ENCODE data around the gene SKAP2. TPM values are rescaled to one million over a fixed set of nuclear protein-coding genes. Genes with fewer than 3 reads are reported as not detected.

Gene SKAP2
- total RNA-seq, 1 experiment from 2014 or later, result 3.2 TPM

GRCh38 chr7:26652401-26653100, 211.8 kb downstream of the SKAP2 start:
- Histone ChIP-seq H3K4me1 (ENCODE audit: insufficient read depth, low read length) (peaks cover 5% of the 10 kb centered on the region; the same call in 1 of the 2 replicates), H4K91ac (ENCODE audit: insufficient read length, low read depth, low read length) (no peak overlapping the region), H4K5ac (ENCODE audit: insufficient read length, low read depth, low read length) (no peak overlapping the region), H2BK20ac (ENCODE audit: low read depth, low read length, poor library complexity, severe bottlenecking) (no peak overlapping the region), H2BK5ac (ENCODE audit: insufficient read length, low read length) (no peak overlapping the region), H2AK5ac (ENCODE audit: insufficient read length, low read length) (no peak overlapping the region), H3K18ac (ENCODE audit: insufficient read length, low read depth, low read length) (no peak overlapping the region), H2BK120ac (ENCODE audit: low read depth, low read length, poor library complexity, severe bottlenecking) (no peak overlapping the region), H3K79me1 (ENCODE audit: insufficient read depth, low read depth, low read length, poor library complexity, severe bottlenecking) (no peaks in the 10 kb centered on the region), H2AFZ (ENCODE audit: low read length) (no peak overlapping the region), H3K79me2 (ENCODE audit: insufficient read depth, low read length) (no peaks in the 10 kb centered on the region), H2BK12ac (ENCODE audit: insufficient read length, low read depth, low read length) (no peak overlapping the region), H4K20me1 (ENCODE audit: control insufficient read depth, insufficient read depth, insufficient read length) (no peaks in the 10 kb centered on the region), H3K56ac (ENCODE audit: insufficient read length, low read depth, low read length) (no peak overlapping the region), H4K8ac (replicated peaks; ENCODE audit: insufficient read length, low read depth, low read length) (no peak overlapping the region), H3T11ph (ENCODE audit: low read length) (no peak overlapping the region), H3K23me2 (ENCODE audit: insufficient read length, low read depth, low read length, poor library complexity, severe bottlenecking) (no peaks in the 10 kb centered on the region), H3K4ac (ENCODE audit: low read depth, low read length) (no peak overlapping the region), H3K27me3 (ENCODE audit: insufficient read depth, low read length) (no peaks in the 10 kb centered on the region), H2BK15ac (ENCODE audit: low read depth, low read length) (no peak overlapping the region), H3K9me3 (ENCODE audit: control insufficient read depth, low read depth, low read length) (no peaks in the 10 kb centered on the region), H3K23ac (ENCODE audit: insufficient read length, low read depth, low read length) (no peak overlapping the region), H3K27ac (ENCODE audit: insufficient read length, low read depth, low read length) (no peak overlapping the region), H3K4me2 (ENCODE audit: insufficient read depth, insufficient read length, low read length) (no peak overlapping the region), H3K9ac (ENCODE audit: extremely low read depth, insufficient read length, low read length) (no peak overlapping the region), H3K14ac (ENCODE audit: insufficient read depth, low read length) (no peak overlapping the region)
- peaks cover 43 to 47% of the 10 kb centered on the region in 2 experiments for H3K4me1 Mint-ChIP-seq
- no CpG with 5 or more reads among the region's 8 CpGs for WGBS (ENCODE audit: extremely low coverage, insufficient read length, low lambda C conversion rate)
- peaks cover 1% of the 10 kb centered on the region; the same call in 1 of the 2 replicates for H3K27me3 Mint-ChIP-seq (ENCODE audit: low read depth)
- TF ChIP-seq CTCF (conservative IDR thresholded peaks at IDR 0.05), result no peak
- H3K4me3 Mint-ChIP-seq, result no peak overlapping the region
- H3K36me3 Mint-ChIP-seq (ENCODE audit: insufficient read depth in 1 of 3, low read depth in 3 of 3), result no peaks in the 10 kb centered on the region
- no peaks in the 10 kb centered on the region for H3K9me3 Mint-ChIP-seq
- no peak for DNase-seq
- H3K27ac Mint-ChIP-seq, result no peak overlapping the region

Data from H9 (cell line).